ENCODE data around the gene MFN1.

Gene MFN1

GRCh38 chr3:179323197-179324110, 24.1 kb upstream of the MFN1 start:
- no peak for DNase-seq (ENCODE audit: low read depth)
- H3K4me3 ChIP-seq (ENCODE audit: low read length): peak overlapping the region; percentile 85
- TF ChIP-seq, protein P1, sequence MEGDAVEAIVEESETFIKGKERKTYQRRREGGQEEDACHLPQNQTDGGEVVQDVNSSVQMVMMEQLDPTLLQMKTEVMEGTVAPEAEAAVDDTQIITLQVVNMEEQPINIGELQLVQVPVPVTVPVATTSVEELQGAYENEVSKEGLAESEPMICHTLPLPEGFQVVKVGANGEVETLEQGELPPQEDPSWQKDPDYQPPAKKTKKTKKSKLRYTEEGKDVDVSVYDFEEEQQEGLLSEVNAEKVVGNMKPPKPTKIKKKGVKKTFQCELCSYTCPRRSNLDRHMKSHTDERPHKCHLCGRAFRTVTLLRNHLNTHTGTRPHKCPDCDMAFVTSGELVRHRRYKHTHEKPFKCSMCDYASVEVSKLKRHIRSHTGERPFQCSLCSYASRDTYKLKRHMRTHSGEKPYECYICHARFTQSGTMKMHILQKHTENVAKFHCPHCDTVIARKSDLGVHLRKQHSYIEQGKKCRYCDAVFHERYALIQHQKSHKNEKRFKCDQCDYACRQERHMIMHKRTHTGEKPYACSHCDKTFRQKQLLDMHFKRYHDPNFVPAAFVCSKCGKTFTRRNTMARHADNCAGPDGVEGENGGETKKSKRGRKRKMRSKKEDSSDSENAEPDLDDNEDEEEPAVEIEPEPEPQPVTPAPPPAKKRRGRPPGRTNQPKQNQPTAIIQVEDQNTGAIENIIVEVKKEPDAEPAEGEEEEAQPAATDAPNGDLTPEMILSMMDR (conservative IDR thresholded peaks at IDR 0.05; ENCODE audit: low read depth, low read length): no peak

GRCh38 chr3:179324270-179324754, 23.2 kb upstream of the MFN1 start:
- DNase-seq (ENCODE audit: low read depth): no peak
- peak overlapping the region; percentile 85 for H3K4me3 ChIP-seq (ENCODE audit: low read length)
- TF ChIP-seq, protein P1 (conservative IDR thresholded peaks at IDR 0.05; ENCODE audit: low read depth, low read length): no peak

GRCh38 chr3:179330438-179330837, 17.1 kb upstream of the MFN1 start:
- no peak for DNase-seq (ENCODE audit: low read depth)
- TF ChIP-seq, protein P1 (conservative IDR thresholded peaks at IDR 0.05; ENCODE audit: low read depth, low read length): no peak

GRCh38 chr3:179332240-179332639, 15.3 kb upstream of the MFN1 start:
- no peak for DNase-seq (ENCODE audit: low read depth)
- TF ChIP-seq, protein P1 (conservative IDR thresholded peaks at IDR 0.05; ENCODE audit: low read depth, low read length): no peak
- no peak overlapping the region for H3K4me3 ChIP-seq (ENCODE audit: low read length)

More at GRCh38 chr3:179330438-179330837, 17.1 kb upstream of the MFN1 start:
- H3K4me3 ChIP-seq (ENCODE audit: low read length): no peak overlapping the region

DNA sequence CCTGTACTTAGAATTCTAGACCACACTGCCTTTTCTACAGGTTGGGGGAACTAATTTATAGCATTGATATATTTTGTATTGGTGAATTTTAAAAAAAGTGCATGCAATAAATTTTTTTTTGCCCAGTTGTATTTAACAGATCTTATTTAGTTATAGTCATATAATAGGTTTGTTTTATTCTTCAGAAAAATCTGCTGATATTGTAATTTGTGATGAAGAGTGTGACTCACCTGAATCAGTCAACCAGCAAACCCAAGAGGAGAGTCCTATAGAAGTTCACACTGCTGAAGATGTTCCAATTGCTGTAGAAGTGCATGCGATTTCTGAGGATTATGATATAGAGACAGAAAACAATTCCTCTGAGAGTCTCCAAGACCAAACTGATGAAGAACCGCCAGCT, 14.4 kb upstream of the MFN1 start:
- TF ChIP-seq, protein P1 (conservative IDR thresholded peaks at IDR 0.05; ENCODE audit: low read depth, low read length): no peak
- no peak for DNase-seq (ENCODE audit: low read depth)
- no peak overlapping the region for H3K4me3 ChIP-seq (ENCODE audit: low read length)

DNA sequence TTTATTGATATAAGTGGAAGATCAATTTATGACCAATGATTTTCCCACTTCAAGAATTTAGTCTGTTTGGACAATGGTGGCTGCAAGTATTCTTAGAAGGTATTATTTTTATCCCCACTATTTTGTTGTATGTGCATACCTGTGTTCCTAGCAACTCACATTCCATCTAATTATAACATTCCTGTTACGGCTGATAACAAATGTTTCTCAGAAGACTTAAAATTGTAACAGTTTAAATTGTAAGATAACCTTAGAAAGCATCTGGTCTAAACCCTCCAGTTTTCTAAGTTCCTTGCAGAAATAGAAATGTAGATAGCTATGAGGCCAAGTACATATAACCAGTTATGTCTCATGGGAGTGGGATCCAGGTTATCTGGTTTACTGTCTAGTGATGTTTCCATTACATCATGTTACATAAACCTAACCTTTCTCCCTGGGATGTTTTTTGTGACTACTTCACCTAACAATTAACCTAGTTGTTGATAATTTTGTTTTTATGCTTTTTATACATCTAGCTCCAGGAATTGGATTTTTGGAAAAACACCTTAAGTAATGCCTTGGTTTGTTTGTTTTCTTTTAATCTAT, 11.1 kb upstream of the MFN1 start:
- no peak for DNase-seq (ENCODE audit: low read depth)
- TF ChIP-seq, protein P1 (conservative IDR thresholded peaks at IDR 0.05; ENCODE audit: low read depth, low read length): no peak
- no peak overlapping the region for H3K4me3 ChIP-seq (ENCODE audit: low read length)
